IMR-90 (cell line): ENCODE measurements around the gene ZNF280C. TPM values are rescaled to one million over a fixed set of nuclear protein-coding genes. Genes with fewer than 3 reads are reported as not detected.

Source experiments
- ATAC-seq: fragments of 200-7000 bp; cut with Tn5 transposase; 2 replicates; pipeline ENCODE4 v1.9.1; 2020; ENCODE audit warnings: low read depth, mild to moderate bottlenecking, moderate library complexity
- BruUV-seq: library from RNA; stranded (reverse); fragments of 400-500 nt; replicated peaks from 2 replicates; lab custom pipeline; 2021; lab: Mats Ljungman, UMichigan
- CTCF ChIA-PET: fragments of 300-600 bp; formaldehyde crosslinking; extraction: SDS; loops from one replicate; lab custom pipeline; 2021; ENCODE audit warnings: antibody characterized with exemption; lab: Yijun Ruan, JAX
- POLR2A ChIA-PET: fragments of 300-600 bp; sonication (Branson Sonifier 250); formaldehyde crosslinking; loops from one replicate; lab custom pipeline; 2022; ENCODE audit warnings: antibody characterized with exemption; ENCODE audit not compliant: unreplicated experiment; lab: Charles Lee
- DNase-seq: peaks from one replicate; pipeline ENCODE4 v3.0.0; 2013
- H2AFZ ChIP-seq: replicated peaks from 2 replicates; pipeline ENCODE3; 2013; ENCODE audit warnings: low read length, mild to moderate bottlenecking; ENCODE audit not compliant: poor library complexity
- H2AK5ac ChIP-seq: 2 replicates; pipeline ENCODE4 v1.6.1; 2013; ENCODE audit warnings: low read depth, low read length, inconsistent platforms
- H2AK9ac ChIP-seq: replicated peaks from 2 replicates; pipeline ENCODE3; 2013; ENCODE audit warnings: mild to moderate bottlenecking, low read depth, low read length, moderate library complexity; ENCODE audit not compliant: poor library complexity
- H2BK120ac ChIP-seq: 2 replicates; pipeline ENCODE4 v1.6.1; 2013; ENCODE audit warnings: low read depth, low read length, inconsistent platforms
- H2BK15ac ChIP-seq: 3 replicates; pipeline ENCODE4 v1.6.1; 2013; ENCODE audit warnings: low read depth, low read length, inconsistent platforms
- H2BK20ac ChIP-seq: 2 replicates; pipeline ENCODE4 v1.6.1; 2013; ENCODE audit warnings: low read depth, mild to moderate bottlenecking, inconsistent platforms, low read length, moderate library complexity
- H2BK5ac ChIP-seq: 2 replicates; pipeline ENCODE4 v1.6.1; 2013; ENCODE audit warnings: mild to moderate bottlenecking, low read depth, low read length, inconsistent platforms; ENCODE audit not compliant: poor library complexity, severe bottlenecking
- H3K14ac ChIP-seq: replicated peaks from 2 replicates; pipeline ENCODE4 v1.6.1; 2013; ENCODE audit warnings: low read depth, low read length, inconsistent platforms
- H3K18ac ChIP-seq: 2 replicates; pipeline ENCODE4 v1.6.1; 2013; ENCODE audit warnings: low read depth, low read length, control low read depth
- H3K23ac ChIP-seq: 2 replicates; pipeline ENCODE4 v1.6.1; 2013; ENCODE audit warnings: low read depth, low read length, inconsistent platforms
- H3K27ac ChIP-seq: 2 replicates; pipeline ENCODE4 v1.5.1; 2013; ENCODE audit warnings: mild to moderate bottlenecking, control low read depth, low read length; ENCODE audit not compliant: insufficient read depth
- H3K27me3 ChIP-seq: 2 replicates; pipeline ENCODE4 v1.6.1; 2013; ENCODE audit warnings: low read length; ENCODE audit not compliant: control insufficient read depth, insufficient read depth
- H3K36me3 ChIP-seq: 2 replicates; pipeline ENCODE4 v1.6.1; 2013; ENCODE audit warnings: low read length, mixed read lengths; ENCODE audit not compliant: control insufficient read depth, insufficient read depth
- H3K4ac ChIP-seq: 2 replicates; pipeline ENCODE4 v1.6.1; 2013; ENCODE audit warnings: low read depth, low read length, inconsistent platforms
- H3K4me1 ChIP-seq: 2 replicates; pipeline ENCODE4 v1.6.1; 2013; ENCODE audit warnings: low read length, mixed read lengths; ENCODE audit not compliant: control insufficient read depth, insufficient read depth
- H3K4me2 ChIP-seq: 2 replicates; pipeline ENCODE4 v1.6.1; 2013; ENCODE audit warnings: low read depth, mild to moderate bottlenecking, control low read depth, low read length, moderate library complexity
- H3K4me3 ChIP-seq: 2 replicates; pipeline ENCODE4 v1.5.1; 2013; ENCODE audit warnings: low read depth, mild to moderate bottlenecking, control low read depth, low read length, moderate library complexity; ENCODE audit not compliant: insufficient read depth
- H3K56ac ChIP-seq: 2 replicates; pipeline ENCODE4 v1.6.1; 2013; ENCODE audit warnings: low read length, inconsistent platforms; ENCODE audit not compliant: insufficient read depth; ENCODE audit errors: extremely low read depth
- H3K79me1 ChIP-seq, 2 experiments: 2 replicates each; pipeline ENCODE4 v1.6.1; 2013; ENCODE audit warnings: low read length in 2 of 2, inconsistent platforms in 1 of 2, low read depth in 1 of 2
- H3K9ac ChIP-seq: 2 replicates; pipeline ENCODE4 v1.6.1; 2013; ENCODE audit warnings: low read depth, low read length, control low read depth
- H3K9me1 ChIP-seq: 2 replicates; pipeline ENCODE4 v1.6.1; 2013; ENCODE audit warnings: low read length, inconsistent platforms; ENCODE audit not compliant: insufficient read depth
- H3K9me3 ChIP-seq: 2 replicates; pipeline ENCODE4 v1.6.1; 2013; ENCODE audit warnings: low read length; ENCODE audit not compliant: control insufficient read depth, insufficient read depth
- H4K20me1 ChIP-seq: 2 replicates; pipeline ENCODE4 v1.6.1; 2013; ENCODE audit warnings: low read length, inconsistent platforms; ENCODE audit not compliant: insufficient read depth
- H4K5ac ChIP-seq: 2 replicates; pipeline ENCODE4 v1.6.1; 2013; ENCODE audit warnings: mild to moderate bottlenecking, low read depth, low read length, control low read depth
- H4K8ac ChIP-seq, 2 experiments: 2 replicates each; pipeline ENCODE4 v1.6.1; 2013; ENCODE audit warnings: low read depth in 2 of 2, low read length in 2 of 2, control low read depth in 1 of 2, inconsistent platforms in 1 of 2
- H4K91ac ChIP-seq: 2 replicates; pipeline ENCODE4 v1.6.1; 2013; ENCODE audit warnings: low read depth, low read length, inconsistent platforms; ENCODE audit not compliant: insufficient read depth
- MAFK ChIP-seq: IDR thresholded peaks from 2 replicates; pipeline ENCODE4 v1.6.1; 2012; ENCODE audit warnings: low read depth, low read length, improper control_type of control experiment
- NFE2L2 ChIP-seq: fragments of 150-350 bp; IDR thresholded peaks from 2 replicates; pipeline ENCODE4 v1.6.1; 2016; ENCODE audit warnings: low read depth, mild to moderate bottlenecking, low read length
- SMC3 ChIP-seq: fragments of 150-350 bp; IDR thresholded peaks from 2 replicates; pipeline ENCODE4 v1.6.1; 2016; ENCODE audit warnings: low read depth, mild to moderate bottlenecking, antibody characterized with exemption, low read length, moderate library complexity
- USF2 ChIP-seq: fragments of 150-350 bp; IDR thresholded peaks from 2 replicates; pipeline ENCODE4 v1.6.1; 2017; ENCODE audit warnings: mild to moderate bottlenecking, antibody characterized with exemption, low read length, low read depth
- WGBS, 2 experiments: methylation state at CpG; one replicate each; pipeline versions ENCODE4 v1.1.5 to v1.1.7; 2013; ENCODE audit warnings: missing lambda C conversion rate in 2 of 2; ENCODE audit not compliant: insufficient read length in 1 of 2; ENCODE audit errors: extremely low coverage in 2 of 2; 5-methylcytosine and 5-hydroxymethylcytosine counted together
- dilution Hi-C: fragments of 300-500 bp; cut with HindIII; formaldehyde crosslinking; loops from one replicate; pipeline ENCODE4 v1.14.3; 2018; ENCODE audit warnings: low sequenced_read_pairs; ENCODE audit not compliant: unreplicated experiment
- in situ Hi-C: fragments of 300-500 bp; cut with MboI; formaldehyde crosslinking; loops from 3 replicates; pipeline ENCODE4 v1.14.3; 2019; ENCODE audit warnings: low sequenced_read_pairs, inconsistent platforms, mixed read lengths
- intact Hi-C: fragments of 100-400 bp; cut with micrococcal nuclease; formaldehyde crosslinking; loops from 2 replicates; pipeline ENCODE4 v1.10.0; 2022
- polyA plus RNA-seq, 3 experiments: library from polyadenylated mRNA; depleted of rRNA; stranded (reverse); fragments of >200 nt; gene quantifications; 2 replicates each; pipeline ENCODE4 v1.2.3, GENCODE V29; 2012; ENCODE audit warnings: low replicate concordance in 1 of 3
- total RNA-seq: library from RNA; depleted of rRNA; stranded (reverse); fragments of >200 nt; gene quantifications from 2 replicates; pipeline ENCODE4 v1.2.3, GENCODE V29; 2012

Gene ZNF280C
- total and polyA plus RNA-seq, 2 of the 4 experiments (the other 2 are of a cell fraction): 3.1 to 4.5 TPM

- Histone ChIP-seq H2AK9ac (no peak overlapping the region), H4K8ac (no peak overlapping the region), H3K27me3 (no peaks in the 10 kb centered on the region), H2BK15ac (no peak overlapping the region), H3K18ac (no peak overlapping the region), H3K23ac (no peak overlapping the region), H3K56ac (no peak overlapping the region), H2BK20ac (no peak overlapping the region), H3K4me1 (no peaks in the 10 kb centered on the region), H3K9me1 (no peaks in the 10 kb centered on the region), H3K9me3 (no peaks in the 10 kb centered on the region), H3K79me1 (peaks cover 0 to 2% of the 10 kb centered on the region in 2 experiments; a peak in 1 of 4 replicates), H4K20me1 (no peaks in the 10 kb centered on the region), H3K4ac (no peak overlapping the region), H2BK5ac (no peak overlapping the region), H3K14ac (no peak overlapping the region), H3K36me3 (no peaks in the 10 kb centered on the region), H3K9ac (no peak overlapping the region), H3K4me2 (no peak overlapping the region), H4K91ac (no peak overlapping the region), H3K4me3 (no peak overlapping the region), H2BK120ac (no peak overlapping the region), H2AK5ac (no peak overlapping the region), H2AFZ (no peak overlapping the region), H4K5ac (no peak overlapping the region), H3K27ac (no peak overlapping the region)
- in situ Hi-C loops (loop anchor here (25.0 kb wide), 1 partner anchor 648 kb away; the partner anchor contains the start of gene ENOX2), intact Hi-C loops (loop anchor here (10.0 kb wide), 1 partner anchor 130 kb away; no protein-coding TSS in a partner anchor), dilution Hi-C loops (no loop called here)
- CTCF ChIA-PET: no interaction called here
- DNase-seq (peak; percentile 26), ATAC-seq (no peak)
- POLR2A ChIA-PET: interaction anchor here (0.6 kb wide), 2 partner anchors 76 to 244 kb away, joined by 3 to 7 read pairs; no protein-coding TSS in a partner anchor
- TF ChIP-seq NFE2L2 (peak; percentile 93), USF2 (no peak), MAFK (peak; percentile 33; the same call in 1 of the 2 replicates), SMC3 (no peak)
- no TSS peak for BruUV-seq
- WGBS, 2 experiments: no CpG with 5 or more reads among the region's 2 CpGs
Observed at GRCh38 chrX:130264573-130264972, 4.1 kb downstream of the ZNF280C start.
